Kidney (tissue), 14 donors: Measurements from ENCODE around the gene TLCD3A. TPM values are rescaled to one million over a fixed set of nuclear protein-coding genes. Genes with fewer than 3 reads are reported as not detected.
A peak's percentile ranks its signal among the peaks of the same experiment; 100 is the strongest.

Experiments
- DNase-seq, 5 donors: peaks; one replicate each; pipeline ENCODE4 v3.0.0-alpha.2; 2013 to 2020
- FAIRE-seq: peaks from 2 replicates; lab custom pipeline; 2012; peaks lifted over from hg19 to GRCh38; lab: Jason Lieb, UNC
- H3K27ac ChIP-seq, 2 donors: one replicate each; pipeline ENCODE4 v1.7.0; 2013; ENCODE audit warnings: low read depth in 2 of 2, low read length in 2 of 2, inconsistent platforms in 1 of 2
- H3K27me3 ChIP-seq: one replicate; pipeline ENCODE4 v1.7.1; 2013; ENCODE audit warnings: low read length, inconsistent platforms; ENCODE audit not compliant: control insufficient read depth, insufficient read depth
- H3K36me3 ChIP-seq, 3 donors: one replicate each; pipeline versions ENCODE4 v1.7.0 to v1.7.1; 2013; ENCODE audit warnings: low read length in 3 of 3, control low read depth in 1 of 3, inconsistent platforms in 1 of 3; ENCODE audit not compliant: insufficient read depth in 3 of 3, control insufficient read depth in 2 of 3
- H3K4me1 ChIP-seq, 3 donors: one replicate each; pipeline versions ENCODE4 v1.7.0 to v1.7.1; 2013; ENCODE audit warnings: low read length in 3 of 3, inconsistent platforms in 1 of 3, low read depth in 1 of 3; ENCODE audit not compliant: control insufficient read depth in 2 of 3, insufficient read depth in 2 of 3
- H3K4me3 ChIP-seq, 3 donors: one replicate each; pipeline versions ENCODE4 v1.7.0 to v1.8.1; 2013; ENCODE audit warnings: low read length in 3 of 3, control low read depth in 1 of 3, inconsistent platforms in 1 of 3
- H3K9ac ChIP-seq, 3 donors: one replicate each; pipeline versions ENCODE4 v1.7.0 to v1.7.1; 2013; ENCODE audit warnings: low read length in 3 of 3, control low read depth in 1 of 3, inconsistent platforms in 1 of 3
- H3K9me3 ChIP-seq, 3 donors: one replicate each; pipeline versions ENCODE4 v1.7.0 to v1.7.1; 2013; ENCODE audit warnings: low read length in 3 of 3, control low read depth in 1 of 3, inconsistent platforms in 1 of 3; ENCODE audit not compliant: control insufficient read depth in 2 of 3, insufficient read depth in 1 of 3
- CTCF ChIP-seq: IDR thresholded peaks from 3 replicates; pipeline ENCODE4 v1.5.1; 2012; ENCODE audit warnings: mild to moderate bottlenecking, moderate library complexity, borderline replicate concordance; ENCODE audit not compliant: insufficient read depth; ENCODE audit errors: extremely low read depth
- intact Hi-C: fragments of 100-400 bp; cut with DNase I; formaldehyde crosslinking; loops from one replicate; pipeline ENCODE4 v1.11.1; 2022
- polyA plus RNA-seq: library from polyadenylated mRNA; stranded (reverse); fragments of 350-450 nt; fragmentation: Illumina TruSeq; extraction: RNeasy Lipid Tissue Mini Kit (QIAGEN cat#74804); gene quantifications from one replicate; pipeline ENCODE4 v1.2.3, GENCODE V29; 2014; ENCODE audit warnings: low read depth, low replicate concordance; ENCODE audit not compliant: insufficient read depth
- total RNA-seq: library from RNA; stranded (reverse); fragmentation: NEBNext Ultra II Directional; extraction: Animal tissue kit (Norgen Biotek cat#: 25700); gene quantifications from one replicate; pipeline ENCODE4 v1.2.1, GENCODE V29; 2021
- donor health status: control.
- donor health status: control.
- donor health status: control.
- donor health status: control.
- donor health status: control.
- donor health status: DM: yes; HTN: yes; CAD: no.
- donor health status: Normal renal cell carcinoma (clear cell type).

Gene TLCD3A
- total and polyA plus RNA-seq, 2 donors from 2014 or later, result 4.6 to 12.4 TPM

- H3K27ac ChIP-seq, result no peak overlapping the region
- no peak for DNase-seq
- FAIRE-seq, result no peak
- no peak for TF ChIP-seq CTCF
- H3K36me3 ChIP-seq, result no peaks in the 10 kb centered on the region
- H3K9ac ChIP-seq, result no peak overlapping the region
- intact Hi-C loops, result no loop called here
- H3K4me3 ChIP-seq, result no peak overlapping the region
- no peaks in the 10 kb centered on the region for H3K4me1 ChIP-seq
- no peaks in the 10 kb centered on the region for H3K9me3 ChIP-seq
- no peaks in the 10 kb centered on the region for H3K27me3 ChIP-seq
Measured at GRCh38 chr17:721540-721937, 10.9 kb upstream of the TLCD3A start.

DNA sequence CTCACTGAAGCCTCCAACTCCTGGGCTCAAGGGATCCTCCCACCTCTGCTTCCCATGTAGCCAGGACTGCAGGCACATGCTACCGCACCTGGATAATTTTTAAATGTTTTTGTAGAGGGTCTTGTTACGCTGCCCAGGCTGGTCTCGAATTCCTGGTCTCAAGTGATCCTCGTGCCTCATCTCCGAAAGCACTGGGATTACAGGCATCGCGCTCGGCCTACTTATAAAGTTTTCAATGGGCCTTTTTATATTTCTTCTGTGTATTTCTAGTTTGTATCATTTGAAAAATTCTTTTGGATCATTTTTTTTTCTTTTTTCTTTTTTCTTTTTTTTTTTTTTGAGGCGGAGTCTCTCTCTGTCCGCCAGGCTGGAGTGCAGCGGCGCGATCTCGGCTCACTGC, 7.3 kb upstream of the TLCD3A start:
- no peaks in the 10 kb centered on the region for H3K36me3 ChIP-seq
- no peak overlapping the region for H3K27ac ChIP-seq
- H3K4me1 ChIP-seq, result no peaks in the 10 kb centered on the region
- no peaks in the 10 kb centered on the region for H3K27me3 ChIP-seq
- no peak overlapping the region for H3K4me3 ChIP-seq
- DNase-seq (no peak), FAIRE-seq (no peak)
- no peak overlapping the region for H3K9ac ChIP-seq
- H3K9me3 ChIP-seq, result no peaks in the 10 kb centered on the region
- intact Hi-C loops, result no loop called here
- TF ChIP-seq CTCF, result no peak

DNA sequence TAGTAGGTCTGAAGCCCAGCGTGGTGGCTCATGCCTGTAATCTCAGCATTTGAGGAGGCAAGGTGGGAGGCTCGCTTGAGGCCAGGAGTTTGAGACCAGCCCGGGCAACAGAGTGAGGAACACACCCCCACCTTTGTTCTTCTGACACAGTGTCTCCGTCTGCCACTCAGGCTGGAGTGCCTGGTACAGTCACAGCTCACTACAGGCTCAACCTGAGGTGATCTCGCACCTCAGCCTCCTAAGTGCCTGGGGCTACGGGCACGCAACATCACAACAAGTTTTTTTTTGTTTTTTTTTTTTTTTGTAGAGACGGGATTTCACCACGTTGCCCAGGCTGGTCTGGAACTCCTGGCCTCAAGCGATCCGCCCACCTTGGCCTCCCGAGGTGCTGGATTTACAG, 6.7 kb upstream of the TLCD3A start:
- DNase-seq, result peak in 1 of 5 donors; percentile 34
- Histone ChIP-seq H3K4me1 (no peaks in the 10 kb centered on the region), H3K4me3 (no peak overlapping the region), H3K36me3 (no peaks in the 10 kb centered on the region), H3K9ac (no peak overlapping the region), H3K9me3 (no peaks in the 10 kb centered on the region), H3K27me3 (no peaks in the 10 kb centered on the region), H3K27ac (no peak overlapping the region)
- intact Hi-C loops, result no loop called here
- FAIRE-seq, result no peak
- no peak for TF ChIP-seq CTCF

DNA sequence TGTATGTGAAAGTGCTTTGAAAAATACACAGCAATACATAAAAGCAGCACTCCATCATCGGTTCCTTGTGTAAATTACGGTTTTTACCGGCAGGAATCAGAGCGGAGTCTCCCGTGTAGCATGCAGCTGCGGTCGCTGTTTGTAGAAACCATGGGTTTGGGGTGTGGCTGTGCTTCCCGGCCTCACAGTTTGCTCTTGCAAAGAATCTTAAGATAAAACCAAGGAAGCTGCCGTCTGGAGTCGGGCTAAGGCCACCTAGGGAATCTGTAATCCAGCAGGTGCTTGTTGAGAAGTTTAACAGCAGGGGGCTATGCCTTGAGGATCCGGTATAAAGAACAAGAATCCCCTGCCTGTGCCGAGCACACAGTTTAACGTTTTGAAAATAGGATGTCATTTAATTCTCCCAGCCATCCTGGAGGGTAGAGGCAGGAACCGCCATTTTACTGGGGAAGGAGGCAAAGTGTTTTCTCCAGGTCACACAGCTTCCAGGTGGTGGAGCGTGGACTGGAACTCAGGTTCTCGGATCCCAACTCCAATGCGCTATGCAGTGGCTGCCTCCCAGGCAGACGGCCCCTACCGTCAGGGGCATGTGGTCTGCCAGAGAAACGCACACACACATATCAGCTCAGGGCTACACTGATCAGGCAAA, 6.0 kb upstream of the TLCD3A start:
- no peak overlapping the region for H3K27ac ChIP-seq
- no peaks in the 10 kb centered on the region for H3K36me3 ChIP-seq
- TF ChIP-seq CTCF, result no peak
- no peaks in the 10 kb centered on the region for H3K4me1 ChIP-seq
- H3K27me3 ChIP-seq, result no peaks in the 10 kb centered on the region
- no peak overlapping the region for H3K9ac ChIP-seq
- H3K4me3 ChIP-seq, result no peak overlapping the region
- no peaks in the 10 kb centered on the region for H3K9me3 ChIP-seq
- peak in 1 of 5 donors; percentile 28 for DNase-seq
- intact Hi-C loops, result no loop called here
- FAIRE-seq, result no peak
